Natural killer cell treated with Interleukin-12 subunit alpha and Interleukin-12 subunit beta and Interleukin-15 and Interleukin-18, amount 100 ng/mL, for 72 hours (primary cell): ENCODE measurements around the gene OSBP. TPM values are rescaled to one million over a fixed set of nuclear protein-coding genes. Genes with fewer than 3 reads are reported as not detected.
"Not testable (repeated sequence)": the region's sequence is repeated elsewhere in the genome, so short reads cannot be mapped to it uniquely, and the experiment has no call there.

Experiments used
- ATAC-seq, 2 donors: fragments of 150-1000 bp; cut with Tn5 transposase in 1 of 2; sonication (Bioruptor Pico), chemical (Tn5 transposase) in 1 of 2; 2 replicates each; pipeline ENCODE4 v1.10.0; 2021
- DNase-seq: peaks from one replicate; pipeline ENCODE4 v3.0.0; 2022; ENCODE audit warnings: low spot score
- H3K27ac Mint-ChIP-seq, 2 donors: 1 replicate in 1 of 2; 2 replicates in 1 of 2; pipeline ENCODE4 v1.8.0; 2022; ENCODE audit warnings: mixed read lengths in 2 of 2, mild to moderate bottlenecking in 1 of 2, moderate library complexity in 1 of 2
- H3K27me3 Mint-ChIP-seq, 2 donors: 1 replicate in 1 of 2; 2 replicates in 1 of 2; pipeline ENCODE4 v1.8.0; 2022; ENCODE audit warnings: mixed read lengths in 2 of 2
- H3K36me3 Mint-ChIP-seq: one replicate; pipeline ENCODE4 v1.8.0; 2022; ENCODE audit warnings: mixed read lengths
- H3K4me1 Mint-ChIP-seq, 2 donors: 1 replicate in 1 of 2; 2 replicates in 1 of 2; pipeline ENCODE4 v1.8.0; 2022; ENCODE audit warnings: low read depth in 2 of 2, mixed read lengths in 2 of 2, mild to moderate bottlenecking in 1 of 2
- H3K4me3 Mint-ChIP-seq: one replicate; pipeline ENCODE4 v1.8.0; 2022; ENCODE audit warnings: mixed read lengths
- H3K9me3 Mint-ChIP-seq: 2 replicates; pipeline ENCODE4 v1.8.0; 2022; ENCODE audit warnings: mixed read lengths
- total RNA-seq, 2 donors: library from RNA; stranded (reverse); gene quantifications; one replicate each; pipeline ENCODE4 v1.2.3, GENCODE V29; 2022

OSBP gene
- 10 to 100 TPM; 40.5 to 45.2 TPM for total RNA-seq

DNA sequence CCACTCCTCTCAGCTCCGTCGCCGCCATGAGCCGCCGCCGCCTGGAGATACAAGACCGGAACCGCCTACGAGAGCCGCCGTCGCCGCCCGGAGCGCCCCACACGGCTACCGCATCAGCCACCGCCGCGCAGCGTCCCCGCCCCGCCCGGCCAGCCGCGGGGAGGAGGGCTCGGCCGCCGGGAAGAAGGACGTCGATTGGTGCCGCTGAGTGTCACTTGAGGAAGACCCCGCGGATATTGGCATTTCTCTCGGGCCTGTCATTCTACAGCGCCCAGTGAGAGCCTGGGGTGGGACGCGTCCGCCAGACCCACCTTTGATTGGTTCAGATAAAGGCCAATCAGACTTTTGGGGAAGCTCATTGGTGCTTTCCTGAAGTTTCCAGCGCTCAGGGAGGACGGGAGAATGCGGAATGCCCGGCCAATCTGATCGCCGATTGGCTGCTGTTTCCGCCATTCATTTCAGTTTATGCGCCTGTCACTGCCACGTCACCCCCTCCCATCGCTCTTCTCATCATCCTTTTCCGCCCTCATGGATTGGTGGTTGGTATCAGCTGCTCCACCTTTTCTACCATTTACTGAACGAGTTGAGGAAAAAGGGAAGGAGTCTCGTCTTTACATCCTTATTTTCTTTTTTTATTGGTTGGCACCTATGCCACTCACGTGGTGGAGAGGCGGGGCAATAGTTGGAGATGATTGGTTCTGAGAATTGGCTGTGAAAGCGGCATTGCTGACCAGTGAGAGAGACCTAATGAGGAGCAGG, at the start of gene OSBP:
Gene OSBP, minus strand, starts transcription at position 138 of the 759 bp plus-strand sequence. Its CDS starts 110 bp downstream, at position 28.
- H3K36me3 Mint-ChIP-seq: peaks cover 7% of the 10 kb centered on the region
- no peaks in the 10 kb centered on the region for H3K27me3 Mint-ChIP-seq
- H3K27ac Mint-ChIP-seq: peak within 1 kb of the TSS; percentile 86 to 93
- H3K4me3 Mint-ChIP-seq: peak within 1 kb of the TSS; percentile 99
- DNase-seq: peak; percentile 99
- no peaks in the 10 kb centered on the region for H3K9me3 Mint-ChIP-seq
- H3K4me1 Mint-ChIP-seq: peaks cover 38 to 40% of the 10 kb centered on the region in 2 donors
- peak; percentile 94 for ATAC-seq

DNA sequence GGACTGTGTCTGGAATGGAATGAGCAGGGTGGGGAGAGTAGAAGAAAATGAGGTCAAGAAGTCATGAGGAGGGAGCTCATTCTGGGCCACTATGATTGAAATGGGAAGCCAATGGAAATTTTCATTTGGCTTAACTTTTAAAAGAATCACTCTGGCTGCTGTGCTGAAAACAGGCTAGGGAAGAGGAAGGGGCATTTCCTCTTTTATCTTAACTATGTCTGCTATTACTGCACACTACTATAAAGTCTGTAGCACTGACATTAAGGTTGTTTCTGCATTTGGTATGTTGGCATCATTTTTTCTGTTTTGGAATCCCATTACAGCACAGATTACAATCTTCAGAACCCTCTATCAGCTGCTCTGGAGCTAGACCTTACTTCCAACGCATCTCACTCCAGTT, 45.0 kb upstream of the OSBP start:
- Mint-ChIP-seq H3K36me3 (peaks cover 25% of the 10 kb centered on the region), H3K4me3 (no peak overlapping the region), H3K9me3 (no peaks in the 10 kb centered on the region)

DNA sequence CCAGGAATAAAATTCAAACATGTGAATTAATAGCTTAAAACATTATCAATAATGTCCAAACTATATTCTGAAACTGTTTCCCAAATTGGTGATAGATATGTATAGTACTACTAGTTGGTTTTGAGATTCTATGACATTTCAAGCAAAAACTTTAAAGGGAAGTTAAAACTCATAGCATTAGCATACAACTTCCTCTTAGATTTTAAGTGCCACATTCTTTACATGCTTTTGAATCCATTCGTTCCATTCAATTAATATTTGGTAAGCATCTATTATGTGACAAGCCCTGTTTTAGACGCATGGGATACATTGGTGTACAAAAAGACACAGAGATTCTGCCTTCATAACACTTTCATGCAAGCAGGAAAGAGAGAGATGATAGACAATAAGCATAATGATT, 44.4 kb upstream of the OSBP start:
- H3K27me3 Mint-ChIP-seq: no peaks in the 10 kb centered on the region
- ATAC-seq: no peak
- no peaks in the 10 kb centered on the region for H3K9me3 Mint-ChIP-seq
- peaks cover 26% of the 10 kb centered on the region for H3K36me3 Mint-ChIP-seq
- H3K4me1 Mint-ChIP-seq: peaks cover 16 to 21% of the 10 kb centered on the region in 2 donors
- H3K4me3 Mint-ChIP-seq: no peak overlapping the region
- no peak overlapping the region for H3K27ac Mint-ChIP-seq
- DNase-seq: no peak

More for the DNA sequence above, 45.0 kb upstream of the OSBP start:
- ATAC-seq (no peak), DNase-seq (no peak)
- no peaks in the 10 kb centered on the region for H3K27me3 Mint-ChIP-seq
- no peak overlapping the region for H3K27ac Mint-ChIP-seq
- H3K4me1 Mint-ChIP-seq: peaks cover 19 to 26% of the 10 kb centered on the region in 2 donors

- Mint-ChIP-seq H3K27ac (no peak overlapping the region), H3K9me3 (no peaks in the 10 kb centered on the region), H3K4me1 (peaks cover 12 to 13% of the 10 kb centered on the region in 2 donors), H3K4me3 (no peak overlapping the region), H3K36me3 (peaks cover 37% of the 10 kb centered on the region), H3K27me3 (no peaks in the 10 kb centered on the region)
- ATAC-seq (no peak), DNase-seq (no peak)
These were observed 42.5 kb upstream of the OSBP start for GRCh38 chr11:59658036-59658435.

DNA sequence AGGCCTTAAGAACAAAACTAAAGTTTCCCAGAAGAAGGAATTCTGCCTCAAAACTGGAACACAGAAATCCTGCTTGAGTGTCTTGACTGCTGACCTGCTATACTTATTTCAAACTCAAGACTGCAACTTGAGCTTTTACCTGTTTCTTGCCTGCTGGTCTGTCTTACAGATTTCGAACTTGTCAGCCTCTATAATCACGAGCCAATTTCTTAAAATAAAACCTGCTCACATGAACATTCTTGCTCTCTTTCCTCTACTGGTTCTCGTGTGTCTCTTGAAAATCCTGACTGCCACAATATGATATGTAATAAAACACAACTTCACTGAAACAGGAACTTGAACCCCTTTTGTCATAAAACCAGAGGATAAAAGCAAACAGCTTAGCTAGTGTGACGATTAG, 39.3 kb upstream of the OSBP start:
- DNase-seq: no peak
- Mint-ChIP-seq H3K27ac (no peak overlapping the region), H3K9me3 (no peaks in the 10 kb centered on the region), H3K4me1 (peaks cover 0 to 2% of the 10 kb centered on the region in 2 donors), H3K4me3 (no peak overlapping the region), H3K36me3 (peaks cover 62% of the 10 kb centered on the region), H3K27me3 (no peaks in the 10 kb centered on the region)
- ATAC-seq: no peak

GRCh38 chr11:59647245-59647980, 31.8 kb upstream of the OSBP start:
- H3K27me3 Mint-ChIP-seq: no peaks in the 10 kb centered on the region
- H3K4me3 Mint-ChIP-seq: no peak overlapping the region
- no peak overlapping the region for H3K27ac Mint-ChIP-seq
- peaks cover 0 to 5% of the 10 kb centered on the region in 2 donors for H3K4me1 Mint-ChIP-seq
- ATAC-seq (no peak), DNase-seq (no peak)
- H3K36me3 Mint-ChIP-seq: peaks cover 59% of the 10 kb centered on the region
- no peaks in the 10 kb centered on the region for H3K9me3 Mint-ChIP-seq

GRCh38 chr11:59644528-59644927, 29.0 kb upstream of the OSBP start:
- ATAC-seq (no peak), DNase-seq (no peak)
- H3K36me3 Mint-ChIP-seq: peaks cover 49% of the 10 kb centered on the region
- H3K27ac Mint-ChIP-seq: no peak overlapping the region
- H3K4me1 Mint-ChIP-seq: peaks cover 0 to 5% of the 10 kb centered on the region in 2 donors
- no peaks in the 10 kb centered on the region for H3K9me3 Mint-ChIP-seq
- no peak overlapping the region for H3K4me3 Mint-ChIP-seq
- H3K27me3 Mint-ChIP-seq: no peaks in the 10 kb centered on the region

- Mint-ChIP-seq H3K36me3 (peaks cover 49% of the 10 kb centered on the region), H3K4me1 (peaks cover 0 to 5% of the 10 kb centered on the region in 2 donors), H3K4me3 (no peak overlapping the region), H3K27me3 (no peaks in the 10 kb centered on the region), H3K9me3 (no peaks in the 10 kb centered on the region), H3K27ac (no peak overlapping the region)
- DNase-seq (no peak), ATAC-seq (no peak)
These were observed 27.8 kb upstream of the OSBP start for GRCh38 chr11:59643390-59643789.

GRCh38 chr11:59641156-59641555, 25.6 kb upstream of the OSBP start:
- Mint-ChIP-seq H3K4me1 (peaks cover 0 to 2% of the 10 kb centered on the region in 2 donors), H3K27me3 (no peaks in the 10 kb centered on the region), H3K36me3 (peaks cover 55% of the 10 kb centered on the region), H3K4me3 (no peak overlapping the region), H3K9me3 (no peaks in the 10 kb centered on the region), H3K27ac (no peak overlapping the region)
- ATAC-seq: no peak
- DNase-seq: no peak

DNA sequence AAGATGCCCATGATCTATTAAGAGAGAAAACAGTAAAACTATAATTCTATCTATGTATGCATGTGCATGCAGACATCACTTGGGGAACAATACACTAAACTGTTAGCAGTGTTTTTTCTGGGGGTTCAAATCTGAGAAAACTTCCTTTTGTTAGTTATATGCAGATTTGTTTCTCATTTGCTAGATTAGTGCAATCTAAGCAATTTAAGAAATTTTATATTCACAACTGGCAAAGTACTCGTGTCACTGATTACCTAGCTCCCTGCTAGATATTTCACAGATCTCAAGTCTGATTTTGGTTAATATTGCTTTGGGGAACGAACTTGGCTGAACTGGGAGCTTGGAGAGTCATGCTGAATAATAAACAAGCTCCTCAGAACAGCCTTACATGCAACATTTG, 14.9 kb upstream of the OSBP start:
- H3K9me3 Mint-ChIP-seq: no peaks in the 10 kb centered on the region
- H3K4me1 Mint-ChIP-seq: no peaks in the 10 kb centered on the region
- H3K36me3 Mint-ChIP-seq: no peaks in the 10 kb centered on the region
- H3K27me3 Mint-ChIP-seq: no peaks in the 10 kb centered on the region
- no peak overlapping the region for H3K27ac Mint-ChIP-seq
- no peak for DNase-seq
- no peak for ATAC-seq
- H3K4me3 Mint-ChIP-seq: no peak overlapping the region

DNA sequence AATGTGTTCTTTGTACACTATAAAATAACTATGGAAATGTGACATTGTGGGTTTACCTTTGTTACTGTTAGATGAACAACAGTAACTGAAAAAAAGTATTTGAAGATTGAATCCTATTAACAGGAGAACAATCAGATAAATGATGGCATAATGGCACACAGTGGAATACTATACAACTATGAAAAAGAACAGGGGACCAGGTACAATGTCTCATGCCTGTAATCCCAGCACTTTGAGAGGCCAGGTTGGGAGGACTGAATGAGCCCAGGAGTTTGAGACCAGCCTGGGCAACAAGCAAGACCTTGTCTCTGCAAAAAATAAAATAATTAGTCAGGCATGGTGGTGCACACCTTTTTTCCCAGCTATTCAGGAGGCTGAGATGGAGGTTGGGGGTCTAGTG, 14.4 kb upstream of the OSBP start:
- H3K4me1 Mint-ChIP-seq: no peaks in the 10 kb centered on the region
- no peaks in the 10 kb centered on the region for H3K9me3 Mint-ChIP-seq

DNA sequence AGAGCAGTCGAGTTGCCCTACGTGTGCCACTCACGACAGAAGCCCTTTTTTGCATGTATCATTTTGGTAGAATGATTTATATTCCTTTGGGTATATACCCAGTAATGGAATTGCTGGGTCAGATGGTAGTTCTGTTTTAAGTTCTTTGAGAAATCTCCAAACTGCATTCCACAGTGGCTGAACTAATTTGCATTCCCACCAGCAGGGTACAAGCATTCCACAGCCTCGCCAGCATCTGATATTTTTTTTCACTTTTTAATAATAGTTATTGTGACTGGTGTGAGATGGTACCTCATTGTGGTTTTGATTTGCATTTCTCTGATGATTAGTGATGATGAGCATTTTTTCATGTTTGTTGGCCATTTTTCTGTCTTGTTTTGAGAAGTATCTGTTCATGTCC, 11.4 kb upstream of the OSBP start:
- not testable (repeated sequence) for H3K4me1 Mint-ChIP-seq, H3K9me3 Mint-ChIP-seq, H3K27ac Mint-ChIP-seq, H3K27me3 Mint-ChIP-seq, DNase-seq, H3K4me3 Mint-ChIP-seq, ATAC-seq, H3K36me3 Mint-ChIP-seq

More for the DNA sequence above, 14.4 kb upstream of the OSBP start:
- H3K27ac Mint-ChIP-seq: no peak overlapping the region
- H3K4me3 Mint-ChIP-seq: no peak overlapping the region
- H3K27me3 Mint-ChIP-seq: no peaks in the 10 kb centered on the region
- ATAC-seq: no peak
- H3K36me3 Mint-ChIP-seq: no peaks in the 10 kb centered on the region
- DNase-seq: no peak

- no peak for DNase-seq
- H3K9me3 Mint-ChIP-seq: no peaks in the 10 kb centered on the region
- no peaks in the 10 kb centered on the region for H3K27me3 Mint-ChIP-seq
- no peak overlapping the region for H3K27ac Mint-ChIP-seq
- no peaks in the 10 kb centered on the region for H3K4me1 Mint-ChIP-seq
- H3K36me3 Mint-ChIP-seq: no peaks in the 10 kb centered on the region
- ATAC-seq: no peak
- no peak overlapping the region for H3K4me3 Mint-ChIP-seq
These were observed 10.1 kb upstream of the OSBP start for GRCh38 chr11:59625703-59626102.

GRCh38 chr11:59617876-59618275, 2.3 kb upstream of the OSBP start:
- ATAC-seq (no peak), DNase-seq (no peak)
- Mint-ChIP-seq H3K27ac (no peak overlapping the region), H3K36me3 (peaks cover 7% of the 10 kb centered on the region), H3K9me3 (no peaks in the 10 kb centered on the region), H3K4me1 (peaks cover 22 to 24% of the 10 kb centered on the region in 2 donors), H3K27me3 (no peaks in the 10 kb centered on the region), H3K4me3 (no peak overlapping the region)
